ENCODE measurements around the gene MED25. TPM values are rescaled to one million over a fixed set of nuclear protein-coding genes. Genes with fewer than 3 reads are reported as not detected.
A peak's percentile ranks its signal among the peaks of the same experiment; 100 is the strongest.

Gene MED25
- total RNA-seq, 1 donor from 2014 or later, result 85.4 TPM

GRCh38 chr19:49799271-49799797, 18.8 kb upstream of the MED25 start:
- Mint-ChIP-seq H3K9me3 (no peaks in the 10 kb centered on the region), H3K27ac (ENCODE audit: unreplicated experiment) (no peak overlapping the region), H3K36me3 (ENCODE audit: low read depth) (peaks cover 7% of the 10 kb centered on the region), H3K27me3 (ENCODE audit: low read depth) (no peaks in the 10 kb centered on the region), H3K4me3 (no peak overlapping the region), H3K4me1 (peaks cover 4% of the 10 kb centered on the region)
- no peak for DNase-seq (ENCODE audit: low read depth, low spot score)
- TF ChIP-seq CTCF (conservative IDR thresholded peaks at IDR 0.05), result no peak

GRCh38 chr19:49799798-49800376, 18.2 kb upstream of the MED25 start:
- DNase-seq (ENCODE audit: low read depth, low spot score), result no peak
- Mint-ChIP-seq H3K4me3 (no peak overlapping the region), H3K4me1 (peaks cover 4% of the 10 kb centered on the region), H3K27me3 (ENCODE audit: low read depth) (no peaks in the 10 kb centered on the region), H3K27ac (ENCODE audit: unreplicated experiment) (no peak overlapping the region), H3K9me3 (no peaks in the 10 kb centered on the region), H3K36me3 (ENCODE audit: low read depth) (peaks cover 7% of the 10 kb centered on the region)
- TF ChIP-seq CTCF (conservative IDR thresholded peaks at IDR 0.05), result peak; percentile 31

- Mint-ChIP-seq H3K4me1 (peaks cover 4% of the 10 kb centered on the region), H3K36me3 (ENCODE audit: low read depth) (peaks cover 7% of the 10 kb centered on the region), H3K27me3 (ENCODE audit: low read depth) (no peaks in the 10 kb centered on the region), H3K27ac (ENCODE audit: unreplicated experiment) (no peak overlapping the region), H3K9me3 (no peaks in the 10 kb centered on the region), H3K4me3 (peak overlapping the region; percentile 57)
- DNase-seq (ENCODE audit: low read depth, low spot score), result no peak
- no peak for TF ChIP-seq CTCF (conservative IDR thresholded peaks at IDR 0.05)
These were observed 17.3 kb upstream of the MED25 start for GRCh38 chr19:49800771-49801170.

- no peak for DNase-seq (ENCODE audit: low read depth, low spot score)
- Mint-ChIP-seq H3K36me3 (ENCODE audit: low read depth) (peaks cover 10% of the 10 kb centered on the region), H3K4me3 (no peak overlapping the region), H3K27me3 (ENCODE audit: low read depth) (no peaks in the 10 kb centered on the region), H3K9me3 (no peaks in the 10 kb centered on the region), H3K27ac (ENCODE audit: unreplicated experiment) (no peak overlapping the region), H3K4me1 (peaks cover 8% of the 10 kb centered on the region)
- no peak for TF ChIP-seq CTCF (conservative IDR thresholded peaks at IDR 0.05)
These were observed 16.6 kb upstream of the MED25 start for GRCh38 chr19:49801401-49801888.

- TF ChIP-seq CTCF (conservative IDR thresholded peaks at IDR 0.05), result no peak
- Mint-ChIP-seq H3K9me3 (no peaks in the 10 kb centered on the region), H3K27ac (ENCODE audit: unreplicated experiment) (no peak overlapping the region), H3K27me3 (ENCODE audit: low read depth) (no peaks in the 10 kb centered on the region), H3K4me3 (peak overlapping the region; percentile 12), H3K4me1 (peaks cover 8% of the 10 kb centered on the region), H3K36me3 (ENCODE audit: low read depth) (peaks cover 8% of the 10 kb centered on the region)
- DNase-seq (ENCODE audit: low read depth, low spot score), result peak; percentile 33
These were observed 16.0 kb upstream of the MED25 start for GRCh38 chr19:49801966-49802661.
